Measurements from ENCODE around the gene ELF5. TPM values are rescaled to one million over a fixed set of nuclear protein-coding genes. Genes with fewer than 3 reads are reported as not detected.

ELF5 gene
- total RNA-seq, 1 experiment from 2014 or later = not detected

- ChIA-PET POLR2A (interaction anchor here (0.6 to 4.2 kb wide), 31 partner anchors 9 to 1206 kb away, joined by 3 to 45 read pairs (median 4); no protein-coding TSS in a partner anchor), CTCF (interaction anchor here (0.6 to 2.4 kb wide), 9 partner anchors 21 to 72 kb away, joined by 3 to 8 read pairs (median 4); no protein-coding TSS in a partner anchor)
- H3K9me3 Mint-ChIP-seq (ENCODE audit: unreplicated experiment) = no peaks in the 10 kb centered on the region
- peak; percentile 97 for DNase-seq (ENCODE audit: unreplicated experiment)
- peaks cover 9% of the 10 kb centered on the region for H3K4me1 Mint-ChIP-seq (ENCODE audit: insufficient read depth, unreplicated experiment)
- no peaks in the 10 kb centered on the region for H3K27me3 Mint-ChIP-seq (ENCODE audit: insufficient read depth, unreplicated experiment)
- H3K4me3 Mint-ChIP-seq (ENCODE audit: unreplicated experiment) = peak within 1 kb of the TSS; percentile 97
- H3K27ac Mint-ChIP-seq (ENCODE audit: low read depth, unreplicated experiment) = peak within 1 kb of the TSS; percentile 96
- intact Hi-C loops (cut with micrococcal nuclease) = loop anchor here (2.0 kb wide), 1 partner anchor 68 kb away; no protein-coding TSS in a partner anchor
- no TSS peak for BruUV-seq (replicated peaks)
- H3K36me3 Mint-ChIP-seq (ENCODE audit: insufficient read depth, unreplicated experiment) = no peaks in the 10 kb centered on the region
- TF ChIP-seq CTCF (IDR thresholded peaks at IDR 0.05; ENCODE audit: unreplicated experiment) = no peak
Measured at GRCh38 chr11:34438529-34439507, 74.8 kb downstream of the ELF5 start, which contains the start of gene CAT. Gene CAT (plus strand): TSS chr11:34438934. CDS start chr11:34439014, 80 bp downstream.

- no peak for DNase-seq (ENCODE audit: unreplicated experiment)
- H3K4me1 Mint-ChIP-seq (ENCODE audit: insufficient read depth, unreplicated experiment) = peaks cover 9% of the 10 kb centered on the region
- no peaks in the 10 kb centered on the region for H3K27me3 Mint-ChIP-seq (ENCODE audit: insufficient read depth, unreplicated experiment)
- no peaks in the 10 kb centered on the region for H3K9me3 Mint-ChIP-seq (ENCODE audit: unreplicated experiment)
- peak overlapping the region; percentile 97 for H3K4me3 Mint-ChIP-seq (ENCODE audit: unreplicated experiment)
- intact Hi-C loops (cut with micrococcal nuclease) = loop anchor here (2.0 kb wide), 1 partner anchor 67 kb away; no protein-coding TSS in a partner anchor
- no peaks in the 10 kb centered on the region for H3K36me3 Mint-ChIP-seq (ENCODE audit: insufficient read depth, unreplicated experiment)
- ChIA-PET CTCF (interaction anchor here (0.5 to 1.6 kb wide), 10 partner anchors 21 to 173 kb away, joined by 3 to 6 read pairs (median 4); no protein-coding TSS in a partner anchor), POLR2A (interaction anchor here (0.6 to 4.2 kb wide), 18 partner anchors 7 to 478 kb away, joined by 3 to 45 read pairs (median 4); no protein-coding TSS in a partner anchor)
- no peak overlapping the region for H3K27ac Mint-ChIP-seq (ENCODE audit: low read depth, unreplicated experiment)
- no peak for TF ChIP-seq CTCF (IDR thresholded peaks at IDR 0.05; ENCODE audit: unreplicated experiment)
- BruUV-seq (replicated peaks) = no TSS peak
Measured at GRCh38 chr11:34437224-34438125, 76.1 kb downstream of the ELF5 start.

- TF ChIP-seq CTCF (IDR thresholded peaks at IDR 0.05; ENCODE audit: unreplicated experiment) = no peak
- no TSS peak for BruUV-seq (replicated peaks)
- no peak for DNase-seq (ENCODE audit: unreplicated experiment)
- Mint-ChIP-seq H3K4me1 (ENCODE audit: insufficient read depth, unreplicated experiment) (no peaks in the 10 kb centered on the region), H3K9me3 (ENCODE audit: unreplicated experiment) (no peaks in the 10 kb centered on the region), H3K36me3 (ENCODE audit: insufficient read depth, unreplicated experiment) (no peaks in the 10 kb centered on the region), H3K27me3 (ENCODE audit: insufficient read depth, unreplicated experiment) (no peaks in the 10 kb centered on the region), H3K27ac (ENCODE audit: low read depth, unreplicated experiment) (no peak overlapping the region), H3K4me3 (ENCODE audit: unreplicated experiment) (no peak overlapping the region)
- intact Hi-C loops (cut with micrococcal nuclease) = no loop called here
- CTCF ChIA-PET = interaction anchor here (0.6 kb wide), 1 partner anchor 1216 kb away, joined by 3 read pairs; no protein-coding TSS in a partner anchor
- POLR2A ChIA-PET = no interaction called here
Measured at GRCh38 chr11:34433899-34434298, 79.7 kb downstream of the ELF5 start.
